IPS-11a (cell line): ENCODE results near the gene CACNA1E.

Experiments
- H3K4me3 ChIP-seq: one replicate; pipeline ENCODE4 v1.5.1; 2013; ENCODE audit warnings: low read depth, low read length, control low read depth

CACNA1E gene

GRCh38 chr1:181626279-181626938 lies 143.1 kb downstream of the CACNA1E start:
- no peak overlapping the region for H3K4me3 ChIP-seq

- no peak overlapping the region for H3K4me3 ChIP-seq
Observed at GRCh38 chr1:181630398-181630797, 147.1 kb downstream of the CACNA1E start.

- no peak overlapping the region for H3K4me3 ChIP-seq
Observed at GRCh38 chr1:181630838-181631237, 147.5 kb downstream of the CACNA1E start.

GRCh38 chr1:181632492-181632891 lies 149.2 kb downstream of the CACNA1E start:
- H3K4me3 ChIP-seq = no peak overlapping the region

GRCh38 chr1:181632960-181633359 lies 149.6 kb downstream of the CACNA1E start:
- H3K4me3 ChIP-seq = no peak overlapping the region

- H3K4me3 ChIP-seq = no peak overlapping the region
Observed at GRCh38 chr1:181635110-181635509, 151.8 kb downstream of the CACNA1E start.

- no peak overlapping the region for H3K4me3 ChIP-seq
Observed at GRCh38 chr1:181637998-181638397, 154.7 kb downstream of the CACNA1E start.

- no peak overlapping the region for H3K4me3 ChIP-seq
Observed at GRCh38 chr1:181640956-181641355, 157.6 kb downstream of the CACNA1E start.

GRCh38 chr1:181643631-181644030 lies 160.3 kb downstream of the CACNA1E start:
- no peak overlapping the region for H3K4me3 ChIP-seq

GRCh38 chr1:181645171-181645570 lies 161.9 kb downstream of the CACNA1E start:
- H3K4me3 ChIP-seq = no peak overlapping the region

GRCh38 chr1:181646710-181647109 lies 163.4 kb downstream of the CACNA1E start:
- H3K4me3 ChIP-seq = no peak overlapping the region

- no peak overlapping the region for H3K4me3 ChIP-seq
Observed at GRCh38 chr1:181647314-181648035, 164.2 kb downstream of the CACNA1E start.

GRCh38 chr1:181651276-181651675 lies 168.0 kb downstream of the CACNA1E start:
- H3K4me3 ChIP-seq = no peak overlapping the region

GRCh38 chr1:181655756-181656155 lies 172.4 kb downstream of the CACNA1E start:
- H3K4me3 ChIP-seq = no peak overlapping the region

- no peak overlapping the region for H3K4me3 ChIP-seq
Observed at GRCh38 chr1:181656491-181656890, 173.2 kb downstream of the CACNA1E start.

GRCh38 chr1:181658581-181658980 lies 175.3 kb downstream of the CACNA1E start:
- H3K4me3 ChIP-seq = no peak overlapping the region

GRCh38 chr1:181659321-181659957 lies 176.1 kb downstream of the CACNA1E start:
- no peak overlapping the region for H3K4me3 ChIP-seq

- no peak overlapping the region for H3K4me3 ChIP-seq
Observed at GRCh38 chr1:181660621-181661020, 177.3 kb downstream of the CACNA1E start.

- no peak overlapping the region for H3K4me3 ChIP-seq
Observed at GRCh38 chr1:181661569-181661968, 178.3 kb downstream of the CACNA1E start.

GRCh38 chr1:181662606-181663005 lies 179.3 kb downstream of the CACNA1E start:
- H3K4me3 ChIP-seq = no peak overlapping the region

GRCh38 chr1:181664543-181664942 lies 181.2 kb downstream of the CACNA1E start:
- H3K4me3 ChIP-seq = no peak overlapping the region

GRCh38 chr1:181669246-181669645 lies 185.9 kb downstream of the CACNA1E start:
- no peak overlapping the region for H3K4me3 ChIP-seq
